Activated CD4-positive, alpha-beta T cell treated with anti-CD3 and anti-CD28 coated beads, Interleukin-2, amount 50 U/mL, for 4 hours (primary cell): Measurements from ENCODE around the gene KRTAP12-1.
"Not testable (repeated sequence)": the region's sequence is repeated elsewhere in the genome, so short reads cannot be mapped to it uniquely, and the experiment has no call there.

Experiments
- DNase-seq, 2 experiments: peaks; one replicate each; pipeline ENCODE4 v3.0.0-alpha.2; 2020

Gene KRTAP12-1

DNA sequence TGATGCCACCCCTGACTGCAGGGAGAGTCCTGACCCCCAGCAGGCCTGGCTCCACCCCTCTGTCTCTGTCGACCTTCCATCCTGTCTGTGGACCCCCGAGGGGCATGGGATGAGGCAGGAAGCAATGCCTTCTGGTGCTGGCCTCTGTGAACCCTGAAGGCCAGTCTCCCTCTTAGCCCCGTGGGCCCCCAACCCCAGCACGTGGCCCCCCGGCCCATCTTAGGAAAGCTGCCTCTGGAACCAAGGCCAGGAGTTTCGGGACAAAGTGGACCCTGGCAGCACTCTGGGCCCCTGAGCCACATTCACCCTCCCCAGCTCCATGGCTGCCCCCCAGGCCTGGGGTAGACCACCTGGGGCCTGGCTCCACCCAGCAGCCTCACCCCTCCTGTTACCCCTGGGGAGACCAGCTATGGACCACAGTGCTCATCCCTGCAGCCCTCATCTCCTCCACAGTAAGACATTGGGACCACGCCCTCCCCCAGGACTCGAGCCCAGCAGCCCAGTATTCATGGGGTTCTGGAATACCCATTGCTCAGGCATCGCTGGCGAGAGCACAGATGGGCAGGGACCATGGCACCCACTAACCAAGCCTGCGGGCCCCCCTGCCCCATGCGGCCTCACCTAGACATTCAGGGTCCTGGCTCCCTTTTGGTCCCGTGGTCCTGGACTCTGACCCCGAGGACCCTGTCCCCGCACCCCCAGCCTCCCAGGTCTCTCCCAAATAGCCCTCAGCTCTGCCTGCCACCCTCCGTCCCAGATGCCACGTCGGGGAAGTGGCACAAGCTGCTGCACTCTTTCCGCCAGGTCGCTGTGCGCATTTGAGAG lies 43.2 kb downstream of the KRTAP12-1 start:
- DNase-seq: not testable (repeated sequence)

DNA sequence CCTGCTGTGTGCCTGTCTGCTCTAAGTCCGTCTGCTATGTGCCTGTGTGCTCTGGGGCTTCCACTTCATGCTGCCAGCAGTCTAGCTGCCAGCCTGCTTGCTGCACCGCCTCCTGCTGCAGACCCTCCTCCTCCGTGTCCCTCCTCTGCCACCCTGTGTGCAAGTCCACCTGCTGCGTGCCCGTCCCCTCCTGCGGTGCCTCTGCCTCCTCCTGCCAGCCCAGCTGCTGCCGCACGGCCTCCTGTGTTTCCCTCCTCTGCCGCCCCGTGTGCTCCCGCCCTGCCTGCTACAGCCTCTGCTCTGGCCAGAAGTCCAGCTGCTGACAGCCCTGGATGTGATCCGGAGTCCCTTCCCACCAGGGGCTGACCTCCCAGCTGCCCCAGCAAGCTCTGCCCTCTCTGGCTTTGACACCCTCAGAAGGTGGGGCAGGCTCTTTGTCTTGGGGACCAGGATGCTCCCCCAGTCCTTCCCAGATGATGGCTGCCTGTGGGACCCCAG lies 44.1 kb downstream of the KRTAP12-1 start:
- not testable (repeated sequence) for DNase-seq

DNA sequence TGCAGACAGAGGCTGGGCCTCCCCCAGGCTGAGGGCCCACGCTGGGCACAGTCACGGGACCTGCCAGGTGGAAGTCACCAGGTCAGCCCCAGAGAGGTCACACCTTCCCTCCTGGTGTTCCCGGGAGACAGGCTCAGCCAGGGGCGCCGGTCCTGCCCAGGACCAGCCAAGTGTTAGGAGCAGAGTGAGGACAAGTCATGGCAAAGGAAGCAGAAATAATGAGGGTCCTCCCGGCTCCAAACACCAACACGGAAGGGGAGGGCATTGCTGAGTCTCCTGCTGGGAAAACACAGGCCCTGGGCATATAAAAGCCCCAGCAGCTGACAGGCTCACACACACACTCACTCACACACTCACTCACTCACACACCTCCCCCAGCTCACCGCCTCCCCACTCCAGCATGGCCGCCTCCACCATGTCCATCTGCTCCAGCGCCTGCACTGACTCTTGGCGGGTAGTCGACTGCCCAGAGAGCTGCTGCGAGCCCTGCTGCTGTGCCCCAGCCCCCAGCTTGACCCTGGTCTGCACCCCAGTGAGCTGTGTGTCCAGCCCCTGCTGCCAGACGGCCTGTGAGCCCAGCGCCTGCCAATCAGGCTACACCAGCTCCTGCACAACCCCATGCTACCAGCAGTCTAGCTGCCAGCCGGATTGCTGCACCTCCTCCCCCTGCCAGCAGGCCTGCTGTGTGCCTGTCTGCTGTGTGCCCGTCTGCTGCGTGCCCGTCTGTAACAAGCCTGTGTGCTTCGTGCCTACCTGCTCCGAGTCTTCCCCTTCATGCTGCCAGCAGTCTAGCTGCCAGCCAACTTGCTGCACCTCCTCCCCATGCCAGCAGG lies 44.7 kb downstream of the KRTAP12-1 start, which contains the start of gene KRTAP10-10:
KRTAP10-10 (plus strand) TSS at position 339 of the 833 bp plus-strand sequence; CDS start at position 401, 62 bp downstream.
- DNase-seq: no peak

DNA sequence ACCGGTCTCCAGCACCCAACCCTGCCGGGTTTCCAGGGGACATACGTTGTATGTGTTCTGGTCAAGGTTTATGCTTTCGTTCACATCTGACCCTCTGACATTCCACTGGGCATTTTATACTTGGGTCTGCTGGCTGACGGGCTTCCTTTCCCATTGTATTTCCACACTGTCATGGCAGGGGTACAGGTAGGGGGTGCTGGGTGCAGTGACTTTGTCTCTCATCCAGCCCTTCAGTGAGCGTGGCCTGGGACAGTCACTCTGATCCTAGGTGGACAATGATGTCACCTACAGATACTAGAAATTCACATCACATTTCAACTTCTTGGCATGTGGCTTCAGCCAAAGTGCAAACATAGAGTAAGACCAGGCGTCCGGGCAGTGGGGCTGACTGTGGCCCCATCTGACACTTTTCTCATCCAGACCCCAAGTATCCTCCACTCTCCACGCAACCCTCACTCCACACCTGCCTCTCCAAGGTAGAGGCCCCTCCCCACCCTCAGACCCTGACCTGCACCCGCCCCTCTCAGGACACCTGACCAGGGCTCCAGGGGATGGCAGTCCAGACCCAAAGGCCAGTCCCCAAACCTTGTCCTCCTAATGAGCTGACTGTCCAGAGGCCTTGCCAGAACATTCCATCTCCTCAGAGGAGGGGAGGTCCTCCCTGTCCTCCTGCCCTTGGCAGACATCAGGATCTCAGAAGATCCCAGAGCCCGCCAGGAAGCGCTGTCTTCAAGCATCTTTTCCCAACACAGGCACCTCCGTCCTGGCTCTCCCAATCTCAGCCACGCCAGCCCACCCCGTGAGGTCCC lies 45.5 kb downstream of the KRTAP12-1 start:
- no peak for DNase-seq

DNA sequence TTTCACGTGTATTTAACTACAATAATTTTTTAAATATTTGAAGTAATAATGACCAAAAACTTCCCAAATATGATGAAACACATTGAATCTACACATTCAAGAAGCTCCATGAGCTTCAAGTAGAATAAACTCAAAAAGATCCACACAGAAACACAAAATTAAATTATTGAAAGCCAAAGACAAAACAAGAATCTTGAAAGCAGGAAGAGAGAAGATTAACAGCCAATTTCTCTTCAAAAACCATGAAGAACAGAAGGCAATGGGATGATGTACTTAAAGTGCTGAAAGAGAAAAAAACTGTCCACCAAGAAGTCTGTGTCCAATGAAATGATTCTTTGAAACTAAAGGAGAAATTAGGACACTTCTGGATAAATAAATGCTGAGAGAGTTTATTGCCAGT lies 49.9 kb downstream of the KRTAP12-1 start:
- DNase-seq: no peak
